SIG-M5 treated with dmso at 0.1 percent for 504 hours (cell line): ENCODE results near the gene DLGAP1.
A peak's percentile ranks its signal among the peaks of the same experiment; 100 is the strongest.
"Not testable (repeated sequence)": the region's sequence is repeated elsewhere in the genome, so short reads cannot be mapped to it uniquely, and the experiment has no call there.

ENCODE experiments used
- DNase-seq: peaks from one replicate; lab custom pipeline; 2025; ENCODE audit not compliant: unreplicated experiment; lab: John Stamatoyannopoulos, UW

The DLGAP1 gene

GRCh38 chr18:3667255-3668137 lies 787.6 kb downstream of the DLGAP1 start:
- DNase-seq, result no peak

- no peak for DNase-seq
Observed at GRCh38 chr18:3666526-3667254, 788.4 kb downstream of the DLGAP1 start.

- peak; percentile 61 for DNase-seq
Observed at GRCh38 chr18:3665780-3666525, 789.2 kb downstream of the DLGAP1 start.

- DNase-seq, result no peak
Observed at GRCh38 chr18:3665204-3665603, 789.9 kb downstream of the DLGAP1 start.

- DNase-seq, result peak; percentile 67
Observed at GRCh38 chr18:3664563-3665178, 790.4 kb downstream of the DLGAP1 start.

- no peak for DNase-seq
Observed at GRCh38 chr18:3663870-3664512, 791.1 kb downstream of the DLGAP1 start.

- no peak for DNase-seq
Observed at GRCh38 chr18:3661989-3662388, 793.1 kb downstream of the DLGAP1 start.

- DNase-seq, result peak; percentile 42
Observed at GRCh38 chr18:3660739-3661515, 794.2 kb downstream of the DLGAP1 start.

- DNase-seq, result no peak
Observed at GRCh38 chr18:3658529-3658928, 796.6 kb downstream of the DLGAP1 start.

- DNase-seq, result no peak
Observed at GRCh38 chr18:3655254-3656050, 799.7 kb downstream of the DLGAP1 start.

- no peak for DNase-seq
Observed at GRCh38 chr18:3654442-3655253, 800.5 kb downstream of the DLGAP1 start.

GRCh38 chr18:3653851-3654441 lies 801.2 kb downstream of the DLGAP1 start:
- DNase-seq, result no peak

- DNase-seq, result no peak
Observed at GRCh38 chr18:3653263-3653850, 801.8 kb downstream of the DLGAP1 start.

GRCh38 chr18:3652380-3653262 lies 802.5 kb downstream of the DLGAP1 start:
- peak; percentile 88 for DNase-seq

- DNase-seq, result no peak
Observed at GRCh38 chr18:3651266-3651665, 803.8 kb downstream of the DLGAP1 start.

GRCh38 chr18:3650521-3651042 lies 804.5 kb downstream of the DLGAP1 start:
- DNase-seq, result not testable (repeated sequence)
